HepG2 (cell line): ENCODE results near the gene PCP4L1. TPM values are rescaled to one million over a fixed set of nuclear protein-coding genes. Genes with fewer than 3 reads are reported as not detected.
"Not testable (repeated sequence)": the region's sequence is repeated elsewhere in the genome, so short reads cannot be mapped to it uniquely, and the experiment has no call there.

Experiments
- ATAC-seq: fragments of 200-7000 bp; cut with Tn5 transposase; 3 replicates; pipeline ENCODE4 v1.9.1; 2020; ENCODE audit warnings: mild to moderate bottlenecking, moderate library complexity
- BruUV-seq: library from RNA; stranded (reverse); fragments of 400-500 nt; replicated peaks from 2 replicates; lab custom pipeline; 2021; lab: Mats Ljungman, UMichigan
- CTCF ChIA-PET: fragments of 300-600 bp; formaldehyde crosslinking; extraction: SDS; loops from one replicate; lab custom pipeline; 2021; ENCODE audit warnings: low total read pairs, inconsistent platforms, low intra/inter-chr PET ratio; lab: Yijun Ruan, JAX
- POLR2A ChIA-PET: fragments of 350-600 bp; sonication (Branson Sonifier 250); formaldehyde crosslinking; loops from one replicate; lab custom pipeline; 2020; ENCODE audit warnings: antibody characterized with exemption, inconsistent platforms; lab: Yijun Ruan, JAX
- DNase-seq: peaks from one replicate; pipeline ENCODE4 v3.0.0-alpha.2; 2015; ENCODE audit warnings: low spot score
- FAIRE-seq: peaks from 3 replicates; lab custom pipeline; 2011; peaks lifted over from hg19 to GRCh38; lab: Jason Lieb, UNC
- H2AFZ ChIP-seq: one replicate; pipeline ENCODE4 v1.6.1; 2011; ENCODE audit warnings: low read length, inconsistent platforms
- H3K27ac ChIP-seq: fragments of 300-600 bp; 3 replicates; pipeline ENCODE4 v1.8.0; 2011; ENCODE audit warnings: mixed run types, mild to moderate bottlenecking, mixed read lengths, low read length, inconsistent platforms; ENCODE audit not compliant: insufficient read depth; ENCODE audit errors: extremely low read length
- H3K27me3 ChIP-seq, 2 experiments: fragments of 200-600 bp in 1 of 2; 2 replicates in 1 of 2; 3 replicates in 1 of 2; pipeline versions ENCODE4 v1.6.0 to v1.8.0; 2011; ENCODE audit warnings: low read length in 2 of 2, mild to moderate bottlenecking in 2 of 2, moderate library complexity in 2 of 2, inconsistent platforms in 1 of 2; ENCODE audit not compliant: insufficient read depth in 2 of 2, control insufficient read depth in 1 of 2
- H3K36me3 ChIP-seq, 2 experiments: fragments of 200-600 bp in 1 of 2; replicated peaks in 1 of 2; 2 replicates in 1 of 2; 3 replicates in 1 of 2; pipeline versions ENCODE4 v1.5.1 to v1.8.0; 2011; ENCODE audit warnings: low read length in 2 of 2, inconsistent platforms in 1 of 2; ENCODE audit not compliant: insufficient read depth in 2 of 2, control insufficient read depth in 1 of 2
- H3K4me1 ChIP-seq: 2 replicates; pipeline ENCODE4 v1.5.1; 2012; ENCODE audit warnings: low read length, inconsistent platforms; ENCODE audit not compliant: insufficient read depth
- H3K4me2 ChIP-seq: 2 replicates; pipeline ENCODE4 v1.6.0; 2011; ENCODE audit warnings: low read depth, low read length, inconsistent platforms
- H3K4me3 ChIP-seq, 3 experiments: fragments of 200-600 bp in 1 of 3; sonication (generic), shearing (Covaris generic) in 1 of 3; replicated peaks in 1 of 3; 2 replicates each; pipeline ENCODE4 v1.5.1; 2011 to 2016; ENCODE audit warnings: low read length in 3 of 3, inconsistent platforms in 2 of 3, low read depth in 2 of 3, mild to moderate bottlenecking in 2 of 3, control low read depth in 1 of 3, mixed read lengths in 1 of 3; ENCODE audit not compliant: insufficient read depth in 1 of 3
- H3K79me2 ChIP-seq: one replicate; pipeline ENCODE4 v1.6.1; 2011; ENCODE audit warnings: low read length, inconsistent platforms; ENCODE audit not compliant: insufficient read depth
- H3K9ac ChIP-seq: 2 replicates; pipeline ENCODE4 v1.6.0; 2011; ENCODE audit warnings: mild to moderate bottlenecking, low read depth, low read length, inconsistent platforms; ENCODE audit not compliant: insufficient read depth
- H3K9me3 ChIP-seq: 2 replicates; pipeline ENCODE4 v1.5.1; 2012; ENCODE audit warnings: mild to moderate bottlenecking, low read length
- H4K20me1 ChIP-seq: 2 replicates; pipeline ENCODE4 v1.6.0; 2011; ENCODE audit warnings: inconsistent platforms, mild to moderate bottlenecking, low read length, moderate library complexity; ENCODE audit not compliant: insufficient read depth
- CEBPB ChIP-seq: IDR thresholded peaks from 2 replicates; pipeline ENCODE4 v1.6.1; 2011; ENCODE audit warnings: low read depth, low read length, improper control_type of control experiment, borderline replicate concordance
- CEBPG ChIP-seq: IDR thresholded peaks from 2 replicates; pipeline ENCODE4 v1.6.1; 2016
- CREM ChIP-seq, 2 experiments: sonication (generic) in 1 of 2; formaldehyde crosslinking in 1 of 2; IDR thresholded peaks; 2 replicates each; pipeline versions ENCODE4 v1.4.0 to v1.6.1; 2016 to 2020; ENCODE audit warnings: antibody characterized with exemption in 1 of 2, mild to moderate bottlenecking in 1 of 2, missing genetic modification reagents in 1 of 2
- FOXA1 ChIP-seq, 2 experiments: fragments of 450-650 bp in 1 of 2; sonication (generic) in 1 of 2; formaldehyde crosslinking in 1 of 2; IDR thresholded peaks; 2 replicates each; pipeline versions ENCODE4 v1.4.0 to v1.6.1; 2016 to 2020; ENCODE audit warnings: missing genetic modification reagents in 1 of 2
- FOXA3 ChIP-seq: IDR thresholded peaks from 2 replicates; pipeline ENCODE4 v1.6.1; 2016; ENCODE audit warnings: missing genetic modification reagents, missing compliant biosample characterization
- HMG20A ChIP-seq: IDR thresholded peaks from 2 replicates; pipeline ENCODE4 v1.6.1; 2016; ENCODE audit warnings: borderline replicate concordance
- HNF4A ChIP-seq: sonication (generic); formaldehyde crosslinking; IDR thresholded peaks from 2 replicates; pipeline ENCODE4 v1.4.0; 2020; ENCODE audit warnings: missing genetic modification reagents
- NR2F6 ChIP-seq, 2 experiments: IDR thresholded peaks; 2 replicates each; pipeline ENCODE4 v1.6.1; 2016; ENCODE audit warnings: antibody characterized with exemption in 1 of 2, mild to moderate bottlenecking in 1 of 2
- WGBS: methylation state at CpG from one replicate; pipeline ENCODE4 v1.1.6; 2017; ENCODE audit warnings: low lambda C conversion rate; 5-methylcytosine and 5-hydroxymethylcytosine counted together
- in situ Hi-C: cut with HindIII; loops from 2 replicates; pipeline ENCODE4 v1.10.0; 2017; ENCODE audit warnings: low pct_unique_long_range_greater_than_20kb; ENCODE audit not compliant: extremely low pct_ligation_motif_present
- intact Hi-C: fragments of 100-400 bp; cut with micrococcal nuclease; formaldehyde crosslinking; loops from one replicate; pipeline ENCODE4 v1.10.0; 2022; ENCODE audit not compliant: unreplicated experiment
- polyA plus RNA-seq, 8 experiments: library from polyadenylated mRNA; depleted of rRNA in 3 of 8; stranded (reverse) in 7 of 8; unstranded in 1 of 8; fragments of >200 nt; fragmentation: Illumina TruSeq in 4 of 8; extraction: Trizol in 4 of 8; gene quantifications; 2 replicates each; pipeline versions ENCODE4 v1.2.1 to v1.2.3, GENCODE V29; 2011 to 2016; ENCODE audit warnings: low read depth in 4 of 8, missing spikeins in 1 of 8, mixed read lengths in 1 of 8; ENCODE audit not compliant: insufficient read depth in 1 of 8
- total RNA-seq, 5 experiments: library from RNA; depleted of rRNA; stranded (reverse); fragments of >200 nt; fragmentation: Illumina TruSeq; extraction: Trizol; gene quantifications; 2 replicates each; pipeline ENCODE4 v1.2.3, GENCODE V29; 2016; ENCODE audit warnings: low read depth in 1 of 5
- TF ChIP-seq, protein P1 (sequence below): sonication (generic); formaldehyde crosslinking; conservative IDR thresholded peaks from 2 replicates; pipeline ENCODE4 v1.4.0; 2020; ENCODE audit warnings: mild to moderate bottlenecking, missing genetic modification reagents, moderate library complexity

PCP4L1 gene
- total and polyA plus RNA-seq, 2 of the 13 experiments (the other 11 are each of a cell fraction or from before 2014, with no cell fraction given): 0.28 TPM; not detected in 1

DNA sequence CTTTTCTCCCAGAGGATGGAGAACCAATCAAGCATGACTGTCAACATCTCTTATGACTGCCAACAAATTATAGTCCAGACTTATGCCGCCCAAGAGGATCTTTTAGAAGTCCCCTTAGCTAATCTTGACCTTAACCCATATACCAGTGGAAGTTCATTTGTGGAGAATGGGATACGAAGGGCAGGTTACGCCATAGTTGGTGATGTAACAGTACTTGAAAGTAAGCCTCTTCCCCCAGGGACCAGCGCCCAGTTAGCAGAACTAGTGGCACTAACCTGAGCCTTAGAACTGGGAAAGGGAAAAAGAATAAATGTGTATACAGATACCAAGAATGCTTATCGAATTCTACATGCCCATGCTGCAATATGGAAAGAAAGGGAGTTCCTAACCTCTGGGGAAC, 3.2 kb upstream of the PCP4L1 start (continued):
- peak; percentile 70 for TF ChIP-seq CEBPB
- TF ChIP-seq HNF4A (CRISPR knock-in tag): peak; percentile 68
- peak; percentile 25; the same call in 1 of the 2 replicates for TF ChIP-seq HMG20A (CRISPR knock-in tag)

DNA sequence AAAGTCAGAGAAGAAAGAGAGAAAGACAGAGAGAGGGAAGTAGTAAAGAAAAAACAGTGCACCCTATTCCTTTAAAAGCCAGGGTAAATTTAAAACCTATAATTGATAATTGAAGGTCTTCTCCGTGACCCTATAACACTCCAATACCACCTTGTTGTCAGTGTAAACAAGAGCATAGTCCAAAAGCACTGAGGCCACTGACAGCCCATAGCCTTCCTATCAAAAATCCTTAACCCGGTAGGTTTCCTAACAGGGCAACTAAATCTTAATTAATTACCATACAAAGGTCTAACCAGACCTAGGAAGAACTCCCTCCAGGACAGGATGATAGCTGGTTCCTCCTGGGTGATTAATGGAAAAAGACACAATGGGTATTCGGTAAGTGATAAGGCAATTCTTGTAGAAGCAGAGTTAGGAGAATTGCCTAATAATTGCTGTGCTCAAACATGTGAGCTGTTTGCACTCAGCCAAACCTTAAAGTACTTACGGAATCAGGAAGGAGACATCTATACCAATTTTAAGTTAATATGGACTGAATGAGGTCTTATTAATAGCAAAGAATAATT, 2.5 kb upstream of the PCP4L1 start:
- intact Hi-C loops; CTCF ChIA-PET; in situ Hi-C loops; H2AFZ ChIP-seq; H3K36me3 ChIP-seq; FAIRE-seq; ATAC-seq; H4K20me1 ChIP-seq; H3K9ac ChIP-seq; BruUV-seq; H3K27ac ChIP-seq; DNase-seq; H3K79me2 ChIP-seq; TF ChIP-seq NR2F6, CREM (CRISPR knock-in tag; IDR thresholded peaks at IDR 0.05): not testable (repeated sequence)
- peak overlapping the region in 1 of 3 experiments; percentile 12; a peak in 1 of 6 replicates for H3K4me3 ChIP-seq
- peak; percentile 48; the same call in 1 of the 2 replicates for TF ChIP-seq HNF4A (CRISPR knock-in tag)
- TF ChIP-seq NR2F6 (IDR thresholded peaks at IDR 0.05): 0 out of 2 replicates have a peak, but pooled peaks have one; percentile 21
- TF ChIP-seq CEBPG (CRISPR knock-in tag): peak; percentile 48; the same call in 1 of the 2 replicates
- 0 out of 2 replicates have a peak, but pooled peaks have one; percentile 22 for TF ChIP-seq FOXA1 (IDR thresholded peaks at IDR 0.05)
- TF ChIP-seq FOXA1 (CRISPR knock-in tag; IDR thresholded peaks at IDR 0.05): peak; percentile 19; the same call in 1 of the 2 replicates
- 0 out of 2 replicates have a peak, but pooled peaks have one; percentile 15 for TF ChIP-seq CREM (IDR thresholded peaks at IDR 0.05)
- TF ChIP-seq FOXA3 (CRISPR knock-in tag): peak; percentile 74
- TF ChIP-seq, protein P1, sequence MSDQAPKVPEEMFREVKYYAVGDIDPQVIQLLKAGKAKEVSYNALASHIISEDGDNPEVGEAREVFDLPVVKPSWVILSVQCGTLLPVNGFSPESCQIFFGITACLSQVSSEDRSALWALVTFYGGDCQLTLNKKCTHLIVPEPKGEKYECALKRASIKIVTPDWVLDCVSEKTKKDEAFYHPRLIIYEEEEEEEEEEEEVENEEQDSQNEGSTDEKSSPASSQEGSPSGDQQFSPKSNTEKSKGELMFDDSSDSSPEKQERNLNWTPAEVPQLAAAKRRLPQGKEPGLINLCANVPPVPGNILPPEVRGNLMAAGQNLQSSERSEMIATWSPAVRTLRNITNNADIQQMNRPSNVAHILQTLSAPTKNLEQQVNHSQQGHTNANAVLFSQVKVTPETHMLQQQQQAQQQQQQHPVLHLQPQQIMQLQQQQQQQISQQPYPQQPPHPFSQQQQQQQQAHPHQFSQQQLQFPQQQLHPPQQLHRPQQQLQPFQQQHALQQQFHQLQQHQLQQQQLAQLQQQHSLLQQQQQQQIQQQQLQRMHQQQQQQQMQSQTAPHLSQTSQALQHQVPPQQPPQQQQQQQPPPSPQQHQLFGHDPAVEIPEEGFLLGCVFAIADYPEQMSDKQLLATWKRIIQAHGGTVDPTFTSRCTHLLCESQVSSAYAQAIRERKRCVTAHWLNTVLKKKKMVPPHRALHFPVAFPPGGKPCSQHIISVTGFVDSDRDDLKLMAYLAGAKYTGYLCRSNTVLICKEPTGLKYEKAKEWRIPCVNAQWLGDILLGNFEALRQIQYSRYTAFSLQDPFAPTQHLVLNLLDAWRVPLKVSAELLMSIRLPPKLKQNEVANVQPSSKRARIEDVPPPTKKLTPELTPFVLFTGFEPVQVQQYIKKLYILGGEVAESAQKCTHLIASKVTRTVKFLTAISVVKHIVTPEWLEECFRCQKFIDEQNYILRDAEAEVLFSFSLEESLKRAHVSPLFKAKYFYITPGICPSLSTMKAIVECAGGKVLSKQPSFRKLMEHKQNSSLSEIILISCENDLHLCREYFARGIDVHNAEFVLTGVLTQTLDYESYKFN (CRISPR knock-in tag): peak; percentile 44
- H3K4me1 ChIP-seq: peaks cover 52% of the 10 kb centered on the region
- H3K27me3 ChIP-seq: peaks cover 0 to 16% of the 10 kb centered on the region in 2 experiments; a peak in 3 of 5 replicates
- WGBS: 4% methylated on average over 4 of the region's 4 CpGs
- POLR2A ChIA-PET: interaction anchor here (0.7 to 1.0 kb wide), 2 partner anchors 31 to 33 kb away, joined by 3 read pairs; partner anchors contain the start of genes APOA2 and TOMM40L
- peaks cover 11% of the 10 kb centered on the region for H3K9me3 ChIP-seq
- peak overlapping the region; percentile 47 for H3K4me2 ChIP-seq

DNA sequence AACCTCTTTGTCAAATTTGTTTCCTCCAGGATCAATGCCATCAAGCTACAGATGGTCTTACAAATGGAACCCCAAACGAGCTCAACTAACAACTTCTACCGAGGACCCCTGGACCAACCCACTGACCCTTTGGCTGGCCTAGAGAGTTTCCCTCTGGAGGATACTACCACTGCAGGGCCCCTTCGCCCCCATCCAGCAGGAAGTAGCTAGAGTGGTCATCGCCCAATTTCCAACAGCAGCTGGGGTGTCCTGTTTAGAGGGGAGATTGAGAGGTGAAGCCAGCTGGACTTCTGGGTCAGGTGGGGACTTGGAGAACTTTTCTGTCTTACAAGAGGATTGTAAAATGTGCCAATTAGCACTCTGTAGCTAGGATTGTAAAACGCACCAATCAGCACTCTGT, 1.4 kb upstream of the PCP4L1 start:
- H3K4me1 ChIP-seq: peaks cover 51% of the 10 kb centered on the region
- DNase-seq, H3K9ac ChIP-seq, in situ Hi-C loops, H2AFZ ChIP-seq, FAIRE-seq, H3K79me2 ChIP-seq, H3K4me2 ChIP-seq, intact Hi-C loops, CTCF ChIA-PET, BruUV-seq, H3K27ac ChIP-seq, H3K4me3 ChIP-seq, POLR2A ChIA-PET, H3K36me3 ChIP-seq, ATAC-seq, H4K20me1 ChIP-seq: not testable (repeated sequence)
- H3K27me3 ChIP-seq: peaks cover 0 to 16% of the 10 kb centered on the region in 2 experiments; a peak in 3 of 5 replicates
- 89% methylated on average over 4 of the region's 5 CpGs for WGBS
- H3K9me3 ChIP-seq: peaks cover 11% of the 10 kb centered on the region
